CD4-positive, alpha-beta T cell treated with Interleukin-15 for 1 hour (primary cell): ENCODE data around the gene FNDC1.
"Not testable (repeated sequence)": the region's sequence is repeated elsewhere in the genome, so short reads cannot be mapped to it uniquely, and the experiment has no call there.

Experiments used
- DNase-seq: peaks from one replicate; pipeline ENCODE4 v3.0.0-alpha.2; 2020

FNDC1 gene

DNA sequence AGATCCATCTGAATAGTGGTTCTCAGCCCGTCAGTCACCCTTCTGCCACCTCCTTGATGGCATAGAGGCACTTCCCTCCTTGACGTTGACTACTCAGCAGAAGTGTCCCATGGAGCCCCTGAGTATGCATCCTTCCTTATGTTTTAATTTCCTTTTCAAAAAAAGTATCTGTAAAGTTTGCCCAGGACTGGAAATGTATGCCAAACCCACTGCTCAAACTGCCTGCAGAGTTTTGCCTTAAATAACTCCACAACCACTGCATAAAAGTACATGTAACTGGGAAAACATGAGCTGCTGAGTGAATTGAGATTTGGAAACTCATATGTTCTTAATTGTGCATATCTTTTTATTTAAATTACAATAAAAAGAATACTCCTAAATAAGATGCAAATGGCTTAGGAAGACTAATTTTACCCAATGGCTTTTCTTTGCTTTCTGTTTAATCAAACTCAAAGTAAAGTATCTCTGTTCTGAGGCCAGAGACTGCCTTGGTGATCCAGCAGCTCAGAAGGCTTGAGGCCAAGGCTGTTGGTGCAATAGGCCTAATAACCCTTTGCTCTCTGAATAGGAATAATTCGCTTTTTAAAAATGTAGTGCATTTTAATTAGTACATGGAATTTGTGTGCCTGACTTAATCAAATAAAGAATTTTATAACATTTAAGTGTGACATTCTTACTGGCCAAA, 90.4 kb downstream of the FNDC1 start:
- no peak for DNase-seq

GRCh38 chr6:159260208-159260607, 91.0 kb downstream of the FNDC1 start:
- DNase-seq: no peak

GRCh38 chr6:159261995-159262394, 92.8 kb downstream of the FNDC1 start:
- DNase-seq: no peak

DNA sequence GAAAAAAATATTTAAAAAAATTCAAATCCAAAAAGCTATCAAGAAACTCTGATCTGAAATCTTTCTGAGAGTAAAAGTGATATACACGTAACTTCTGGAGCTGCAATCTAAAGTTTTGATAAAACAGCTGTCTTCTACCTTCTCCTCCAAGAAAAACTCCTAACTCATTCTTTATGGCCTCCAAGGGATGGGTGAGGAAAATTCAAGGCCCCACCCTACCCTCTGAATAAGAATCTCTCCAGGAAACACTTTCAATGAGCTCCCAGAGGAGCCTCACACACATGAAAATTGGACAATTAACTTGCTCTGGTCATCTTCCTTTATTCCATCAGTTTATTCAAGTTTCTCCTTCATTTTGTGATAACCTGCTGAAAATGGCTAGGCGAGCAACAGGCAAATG, 93.4 kb downstream of the FNDC1 start:
- no peak for DNase-seq

DNA sequence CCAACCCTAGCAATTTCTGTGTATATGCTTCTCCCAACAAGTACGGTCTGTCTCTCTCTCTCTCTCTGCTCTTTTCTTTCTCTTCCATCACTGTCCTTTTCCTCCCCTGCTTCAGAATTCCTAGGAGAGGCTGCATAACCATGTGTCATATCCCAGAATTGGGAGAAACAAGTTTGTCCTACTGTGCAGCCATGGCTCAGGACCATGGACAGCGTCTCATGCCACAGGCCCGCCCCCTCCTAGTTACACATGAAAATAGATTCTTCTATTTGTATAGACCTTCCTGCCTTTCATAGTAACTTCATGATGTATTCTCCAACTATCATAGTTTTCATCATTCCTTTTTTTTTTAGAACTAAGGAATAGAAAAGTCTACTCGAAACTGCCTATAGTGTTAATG, 98.0 kb downstream of the FNDC1 start:
- DNase-seq: no peak

DNA sequence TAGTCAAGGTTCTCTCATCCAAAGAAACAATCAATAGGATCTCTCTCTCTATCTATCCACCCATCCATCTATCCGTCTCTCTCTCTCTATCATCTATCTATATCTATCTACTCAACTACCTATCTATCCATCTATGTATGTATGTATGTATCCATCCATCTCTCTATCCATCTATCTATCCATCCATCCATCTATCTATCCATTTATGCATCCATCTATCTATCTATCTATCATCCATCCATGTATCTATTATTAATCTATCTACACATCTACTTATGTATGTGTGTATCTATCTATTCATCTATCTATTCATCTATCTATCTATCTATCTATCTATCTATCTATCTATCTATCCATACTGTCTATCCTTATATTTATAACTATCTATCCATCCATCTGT, 99.3 kb downstream of the FNDC1 start:
- DNase-seq: no peak

- DNase-seq: no peak
These were observed 102.1 kb downstream of the FNDC1 start for GRCh38 chr6:159271257-159271656.

- DNase-seq: no peak
These were observed 109.4 kb downstream of the FNDC1 start for GRCh38 chr6:159278626-159279025.

GRCh38 chr6:159279790-159280277, 110.6 kb downstream of the FNDC1 start:
- DNase-seq: no peak

- no peak for DNase-seq
These were observed 113.2 kb downstream of the FNDC1 start for GRCh38 chr6:159282421-159282820.

DNA sequence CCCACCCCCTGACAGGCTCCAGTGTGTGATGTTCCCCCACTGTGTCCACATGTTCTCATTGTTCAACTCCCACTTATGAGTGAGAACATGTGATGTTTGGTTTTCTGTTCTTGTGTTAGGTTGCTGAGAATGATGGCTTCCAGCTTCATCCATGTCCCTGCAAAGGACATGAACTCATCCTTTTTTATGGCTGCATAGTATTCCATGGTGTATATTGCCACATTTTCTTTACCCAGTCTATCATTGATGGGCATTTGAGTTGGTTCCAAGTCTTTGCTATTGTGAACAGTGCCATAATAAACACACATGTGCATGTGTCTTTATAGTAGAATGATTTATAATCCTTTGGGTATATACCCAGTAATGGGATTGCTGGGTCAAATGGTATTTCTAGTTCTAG, 115.5 kb downstream of the FNDC1 start:
- DNase-seq: not testable (repeated sequence)

DNA sequence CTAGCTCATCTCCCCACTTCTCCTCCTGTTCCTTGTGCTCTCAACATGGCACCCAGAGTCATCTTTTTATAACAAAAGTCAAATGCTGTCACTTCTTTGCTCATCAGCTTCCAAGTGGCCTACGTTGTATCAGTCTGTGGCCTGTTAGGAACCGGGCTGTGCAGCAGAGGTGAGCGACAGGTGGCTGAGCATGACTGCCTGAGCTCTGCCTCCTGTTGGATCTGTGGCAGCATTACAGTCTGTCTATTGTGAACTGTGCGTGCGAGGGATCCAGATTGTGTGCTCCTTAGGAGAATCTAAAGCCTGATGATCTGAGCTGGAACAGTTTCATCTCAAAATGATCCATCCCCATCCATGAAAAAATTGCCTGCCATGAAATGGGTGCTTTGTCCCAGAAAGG, 129.6 kb downstream of the FNDC1 start:
- no peak for DNase-seq

DNA sequence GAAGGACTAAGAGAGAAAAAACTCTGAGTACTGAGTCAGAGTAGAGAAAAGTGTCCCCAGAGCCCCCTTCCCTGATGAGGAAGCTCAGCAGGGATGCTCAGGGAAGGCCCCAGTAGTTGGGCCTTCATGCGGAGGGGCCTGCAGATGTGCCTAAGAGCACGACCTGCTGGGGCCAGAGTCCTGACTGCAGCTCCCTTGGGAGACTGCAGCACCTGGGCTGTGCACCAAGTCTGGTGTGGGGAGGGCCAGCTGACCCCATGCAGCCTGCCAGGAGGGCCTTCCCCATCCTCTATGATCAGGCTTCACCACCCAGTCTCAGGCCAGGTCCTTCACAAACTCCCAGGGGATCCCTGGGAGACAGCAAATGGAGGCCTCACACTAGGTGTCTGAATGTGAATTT, 130.4 kb downstream of the FNDC1 start:
- no peak for DNase-seq

DNA sequence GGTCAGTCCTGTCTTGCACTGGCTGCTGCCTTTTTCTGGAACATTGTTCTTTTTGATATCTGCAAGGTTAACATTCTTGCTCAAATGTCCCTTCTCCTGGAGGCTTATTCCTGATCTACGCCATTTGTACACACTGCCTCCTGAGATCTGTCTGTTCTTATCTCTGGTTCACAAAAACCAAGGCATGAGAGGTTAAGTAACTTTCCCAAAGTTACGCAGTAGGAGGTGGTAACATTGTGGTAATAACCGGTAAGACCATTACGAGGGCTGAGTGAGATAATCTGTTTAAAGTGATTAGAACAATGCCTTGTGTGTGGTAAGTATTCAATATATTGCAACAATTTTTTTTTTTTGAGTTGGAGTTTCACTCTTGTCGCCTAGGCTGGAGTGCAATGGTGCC, 132.1 kb downstream of the FNDC1 start:
- no peak for DNase-seq

- no peak for DNase-seq
These were observed 132.8 kb downstream of the FNDC1 start for GRCh38 chr6:159301810-159302593.

DNA sequence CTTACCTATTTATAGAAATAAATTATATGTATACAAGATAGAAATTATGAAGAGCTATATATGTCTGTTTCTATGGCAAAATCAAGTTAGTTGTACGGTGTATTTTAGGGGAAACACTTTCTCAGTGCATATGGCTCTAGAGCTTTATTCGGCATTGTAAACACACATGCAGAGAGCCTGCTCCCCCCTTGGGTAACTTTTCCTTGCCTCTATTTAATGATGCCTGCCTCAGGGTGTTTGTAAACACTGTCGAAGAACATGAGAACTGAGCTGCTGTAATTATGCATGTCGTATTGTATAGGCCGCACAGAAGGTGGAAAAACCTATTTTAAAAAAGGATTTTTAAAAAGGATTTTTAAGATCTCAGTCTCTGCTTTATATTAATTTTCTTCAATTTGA, 133.4 kb downstream of the FNDC1 start:
- no peak for DNase-seq

DNA sequence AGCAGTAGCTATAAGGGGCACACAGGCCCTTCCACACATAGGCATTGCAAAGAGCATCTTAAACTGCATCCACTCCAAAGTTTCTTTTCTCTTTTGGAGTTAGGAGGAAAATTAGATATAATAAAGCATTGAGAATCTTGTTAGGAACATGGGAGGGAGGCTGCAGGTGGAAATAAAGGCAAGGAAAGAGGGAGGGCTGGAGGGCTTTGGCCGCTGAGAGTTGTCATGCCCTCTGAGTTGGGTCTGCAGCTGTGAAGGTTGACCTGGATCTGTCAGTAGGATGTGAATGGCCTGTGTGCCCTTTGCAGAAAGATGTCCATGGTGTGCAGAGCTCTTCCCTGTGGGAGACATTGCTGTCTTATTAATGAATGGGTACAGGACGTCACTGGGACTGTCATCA, 134.0 kb downstream of the FNDC1 start:
- no peak for DNase-seq

DNA sequence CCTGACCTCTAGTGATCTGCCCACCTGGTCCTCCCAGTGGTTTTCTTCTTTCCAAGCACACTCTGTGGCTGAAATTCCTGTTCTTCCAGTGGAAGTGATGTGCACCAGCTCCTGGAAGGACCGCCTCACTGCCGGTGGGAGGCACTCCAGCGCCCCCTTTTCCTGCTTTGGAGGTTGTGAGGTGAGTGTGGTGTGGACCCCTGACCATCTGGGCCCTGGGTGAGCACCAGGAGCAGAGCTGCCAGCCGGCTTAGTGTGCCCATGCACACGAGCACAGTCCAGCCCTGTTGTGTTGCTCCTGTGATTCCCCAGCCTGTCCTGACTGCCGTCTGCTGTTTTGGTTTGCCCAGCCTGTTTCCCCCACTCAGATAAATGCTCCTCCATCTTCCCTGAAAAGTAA, 134.6 kb downstream of the FNDC1 start:
- no peak for DNase-seq

GRCh38 chr6:159304641-159305040, 135.4 kb downstream of the FNDC1 start:
- DNase-seq: no peak

DNA sequence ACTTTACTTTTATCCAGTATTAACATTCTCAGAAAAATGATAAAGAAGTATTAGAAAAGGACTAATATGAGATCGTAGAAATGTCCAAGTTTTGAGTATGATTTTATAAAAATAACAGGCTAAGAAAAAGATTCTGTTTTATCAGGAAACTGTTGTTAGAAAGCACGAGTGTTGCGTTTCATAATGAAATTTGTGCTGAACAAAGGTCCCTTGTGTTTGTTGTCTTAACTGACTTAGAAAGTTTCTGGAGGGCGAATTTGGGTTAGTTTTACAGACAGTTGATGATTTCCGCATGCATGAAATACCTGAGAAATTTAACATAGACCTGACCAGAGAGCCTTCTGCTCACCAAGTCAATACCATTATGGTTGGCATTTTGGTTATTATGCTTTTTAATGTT, 136.0 kb downstream of the FNDC1 start:
- no peak for DNase-seq

DNA sequence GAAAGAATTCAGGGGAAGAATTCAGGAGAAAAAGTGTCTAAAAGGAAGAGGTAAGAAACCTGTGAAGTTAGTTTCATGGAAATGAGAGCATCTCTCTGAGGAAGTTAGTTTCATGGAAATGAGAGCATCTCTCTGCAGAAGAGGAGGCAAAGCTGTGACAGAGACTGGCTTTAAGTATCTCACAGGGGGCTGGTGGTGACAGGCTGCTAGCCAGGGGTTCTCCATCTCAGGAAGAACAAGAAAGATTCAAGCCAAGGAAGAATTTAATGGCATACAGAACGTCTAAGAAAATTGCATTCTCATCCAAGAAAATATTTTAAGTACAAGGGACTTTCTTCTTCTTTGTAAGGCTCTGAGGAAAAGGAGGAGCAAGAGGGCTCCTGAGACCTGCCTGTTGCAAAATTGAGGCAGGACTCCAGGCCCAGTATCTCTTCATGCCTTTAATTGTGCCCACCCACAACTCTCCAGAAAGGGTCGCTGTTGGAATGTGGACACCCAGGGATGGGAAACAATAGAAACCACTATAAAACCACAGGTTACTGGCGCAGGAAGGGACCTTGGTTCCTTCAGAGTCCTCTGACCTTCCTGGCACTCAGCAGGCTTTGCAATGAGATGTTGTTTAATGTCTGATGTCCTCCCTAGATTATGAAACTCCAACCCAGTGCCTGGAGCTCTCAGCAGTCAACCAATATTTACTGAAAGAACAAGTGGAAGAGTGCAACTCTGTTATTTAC, 136.8 kb downstream of the FNDC1 start:
- no peak for DNase-seq

GRCh38 chr6:159307246-159307790, 138.1 kb downstream of the FNDC1 start:
- DNase-seq: no peak

- no peak for DNase-seq
These were observed 139.0 kb downstream of the FNDC1 start for GRCh38 chr6:159308198-159308597.

DNA sequence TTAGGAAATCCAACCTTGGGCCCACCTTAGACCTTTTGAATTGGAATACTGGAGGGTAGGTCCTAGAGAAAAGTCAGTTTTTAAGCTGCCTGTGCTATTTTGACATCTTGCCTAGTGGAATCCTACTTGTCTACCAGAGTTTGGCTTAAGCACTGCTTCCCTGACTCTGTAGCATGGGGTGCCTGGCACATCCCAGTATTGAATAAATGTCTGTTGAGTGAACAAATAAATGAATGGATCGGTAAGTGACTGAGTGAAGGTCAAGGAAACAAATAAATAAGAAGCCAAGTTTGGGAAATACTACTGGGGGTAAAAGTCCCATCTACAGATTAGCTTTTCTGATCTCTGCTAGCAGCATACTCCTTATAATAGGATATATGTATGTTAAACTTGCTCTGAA, 140.5 kb downstream of the FNDC1 start:
- no peak for DNase-seq
